Superior temporal gyrus (tissue), 1 donor: ENCODE data around the gene ZSCAN30.

Experiments
- DNase-seq: peaks from one replicate; pipeline ENCODE4 v3.0.0-alpha.2; 2016; ENCODE audit errors: extremely low spot score

The ZSCAN30 gene

DNA sequence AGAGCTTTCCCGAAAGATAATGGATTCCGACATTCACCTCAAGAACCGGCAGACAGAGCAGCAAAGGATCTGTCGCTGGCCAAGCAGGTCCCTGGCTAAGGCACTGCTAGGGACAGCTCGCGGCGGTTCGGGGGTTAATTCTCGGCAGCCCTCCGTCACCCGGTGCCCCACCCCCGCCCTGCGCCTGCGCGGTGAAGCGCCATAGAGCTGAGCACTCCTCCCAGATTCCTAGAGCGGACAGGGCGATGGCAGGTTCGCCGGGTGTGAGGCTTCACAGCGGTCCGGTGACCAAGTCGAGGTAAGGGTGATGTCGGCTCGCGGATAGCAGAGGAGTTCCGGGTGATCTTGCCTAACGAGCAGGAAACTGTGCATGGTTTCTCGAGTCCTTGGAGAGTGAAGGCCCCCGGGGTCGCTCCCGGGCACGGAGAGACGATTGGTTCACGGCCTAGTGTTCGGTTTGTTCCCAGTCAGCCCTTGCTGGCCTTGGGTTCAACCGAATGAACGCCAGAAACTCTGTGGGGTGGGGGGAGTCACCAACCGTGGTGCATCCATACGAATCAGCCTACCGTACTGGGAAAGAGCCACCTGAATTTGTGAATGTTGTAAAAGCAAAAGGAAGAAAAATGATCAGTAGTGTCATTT lies at the start of gene ZSCAN30:
ZSCAN30 (minus strand) TSS at position 136 of the 642 bp plus-strand sequence. CDS start 25,877 bp downstream, outside the sequence.
- peak; percentile 92 for DNase-seq

DNA sequence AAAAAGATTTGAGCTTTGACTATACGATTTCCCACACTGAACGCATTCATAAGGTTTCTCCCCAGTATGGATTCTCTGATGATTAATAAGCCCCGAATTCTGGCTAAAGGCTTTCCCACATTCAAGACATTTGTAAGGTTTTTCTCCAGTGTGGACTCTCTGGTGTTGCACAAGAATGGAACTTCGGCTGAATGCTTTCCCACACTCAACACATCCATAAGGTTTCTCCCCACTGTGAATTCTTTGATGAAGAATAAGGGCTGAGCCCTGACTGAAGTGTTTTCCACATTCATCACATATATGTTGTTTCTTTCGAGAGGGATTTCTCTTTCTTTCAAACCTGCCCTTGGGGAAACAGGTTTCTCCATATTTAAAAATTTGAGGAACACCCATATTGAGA lies 47.3 kb upstream of the ZSCAN30 start:
- no peak for DNase-seq

DNA sequence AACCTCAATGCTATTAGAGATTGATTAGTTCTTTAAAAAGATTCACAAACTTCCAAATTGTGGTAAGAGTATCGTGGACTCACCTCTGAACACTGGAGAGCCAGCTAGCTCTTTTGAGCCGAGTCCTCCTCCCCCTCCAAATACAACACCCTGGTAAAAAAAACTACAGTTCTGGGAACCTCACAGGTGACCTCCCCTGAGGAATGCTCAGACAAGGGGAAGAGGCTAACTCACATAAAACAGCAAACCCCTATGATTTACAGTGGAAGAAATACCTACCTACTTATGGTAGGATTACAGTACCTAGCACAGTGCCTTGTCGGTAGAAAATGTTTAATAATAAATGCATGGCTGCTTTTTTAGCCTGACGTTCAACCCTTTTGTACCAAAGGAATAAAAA lies 45.8 kb upstream of the ZSCAN30 start:
- DNase-seq = no peak

DNA sequence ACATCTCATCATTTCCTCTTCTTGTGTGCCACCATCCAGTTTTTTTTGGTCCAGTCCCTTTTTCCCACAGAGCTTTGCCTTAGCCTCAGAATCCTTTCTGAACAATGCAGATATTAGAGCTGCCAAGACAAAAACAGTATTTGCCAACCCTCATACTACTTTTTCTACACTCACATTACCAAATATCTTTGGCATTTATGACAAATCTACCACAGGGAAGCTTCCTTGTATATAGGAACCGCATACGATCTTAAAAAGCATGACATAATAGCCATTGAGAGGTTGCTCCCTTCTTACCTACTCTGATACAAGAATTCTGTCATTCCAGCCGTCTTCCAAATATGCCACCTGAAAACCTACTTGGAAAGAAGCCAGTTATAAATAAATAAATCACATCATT lies 44.8 kb upstream of the ZSCAN30 start:
- DNase-seq = no peak

DNA sequence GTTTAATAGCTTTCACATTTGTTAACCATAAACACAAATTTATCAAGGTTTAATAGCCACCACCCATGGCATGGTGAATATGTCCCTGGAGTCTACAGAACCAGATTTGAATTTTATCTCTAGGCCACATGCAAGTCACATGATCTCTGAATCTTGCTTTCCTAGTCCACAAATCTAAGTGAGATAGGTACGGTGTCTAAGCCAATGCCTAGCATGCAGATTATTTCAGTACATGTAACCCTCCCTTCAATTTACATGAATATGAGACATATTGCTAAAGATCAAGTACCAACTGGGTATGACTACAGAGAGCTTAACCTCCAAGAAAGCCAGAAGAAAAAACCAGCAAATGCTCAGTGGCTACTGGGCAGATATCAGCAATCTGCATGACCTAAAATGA lies 44.2 kb upstream of the ZSCAN30 start:
- DNase-seq = no peak

DNA sequence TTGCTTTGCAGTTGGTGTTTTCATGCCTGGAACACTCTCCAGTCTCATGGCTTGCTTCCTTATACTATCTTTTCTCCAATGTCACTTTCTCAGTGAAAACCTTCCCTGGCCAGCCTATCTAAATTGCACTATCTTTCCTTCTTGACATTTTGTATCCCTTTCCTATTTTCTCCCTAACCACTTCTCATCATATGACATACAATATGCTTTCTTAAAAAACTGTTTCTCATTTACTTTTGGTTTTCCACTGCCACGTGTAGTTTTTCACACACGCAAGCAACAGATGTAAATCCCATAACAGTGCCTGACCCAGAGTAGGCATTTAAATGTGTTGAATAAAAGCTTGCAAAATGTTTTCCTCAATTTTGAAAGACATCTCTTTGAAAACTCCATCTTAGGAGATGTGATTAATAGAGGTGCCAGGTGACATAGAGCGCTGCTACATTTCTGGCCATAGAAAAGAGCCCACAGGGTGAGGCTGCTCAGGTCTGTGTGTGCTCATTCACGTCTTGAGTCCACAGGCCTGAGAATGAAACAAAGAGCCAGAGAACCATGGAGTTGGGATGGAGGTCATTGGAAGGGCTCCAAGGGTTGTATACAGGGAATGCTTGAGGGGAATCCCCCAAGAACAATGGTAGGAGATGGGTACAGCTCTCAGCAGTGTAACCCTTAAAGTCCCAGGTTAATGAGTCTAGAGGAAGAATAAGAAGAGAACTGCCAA lies 41.5 kb upstream of the ZSCAN30 start:
- DNase-seq = no peak

DNA sequence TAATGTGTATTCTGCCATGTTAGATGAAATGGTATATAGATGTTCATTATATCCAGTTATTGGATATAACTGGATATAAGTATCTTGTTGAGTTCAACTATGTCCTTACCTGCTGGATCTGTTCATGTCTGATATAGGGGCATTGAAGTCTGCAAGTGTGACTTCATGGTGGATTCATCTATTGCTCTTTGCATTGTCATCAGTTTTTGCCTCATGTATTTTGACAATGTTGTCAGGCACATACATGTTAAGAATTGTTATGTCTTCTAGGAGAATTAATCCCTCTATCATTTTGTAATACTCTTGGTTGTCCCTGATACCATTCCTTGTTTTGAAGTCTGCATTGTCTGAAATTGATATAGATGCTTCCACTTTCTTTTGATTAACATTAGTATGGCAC lies 38.8 kb upstream of the ZSCAN30 start:
- no peak for DNase-seq

DNA sequence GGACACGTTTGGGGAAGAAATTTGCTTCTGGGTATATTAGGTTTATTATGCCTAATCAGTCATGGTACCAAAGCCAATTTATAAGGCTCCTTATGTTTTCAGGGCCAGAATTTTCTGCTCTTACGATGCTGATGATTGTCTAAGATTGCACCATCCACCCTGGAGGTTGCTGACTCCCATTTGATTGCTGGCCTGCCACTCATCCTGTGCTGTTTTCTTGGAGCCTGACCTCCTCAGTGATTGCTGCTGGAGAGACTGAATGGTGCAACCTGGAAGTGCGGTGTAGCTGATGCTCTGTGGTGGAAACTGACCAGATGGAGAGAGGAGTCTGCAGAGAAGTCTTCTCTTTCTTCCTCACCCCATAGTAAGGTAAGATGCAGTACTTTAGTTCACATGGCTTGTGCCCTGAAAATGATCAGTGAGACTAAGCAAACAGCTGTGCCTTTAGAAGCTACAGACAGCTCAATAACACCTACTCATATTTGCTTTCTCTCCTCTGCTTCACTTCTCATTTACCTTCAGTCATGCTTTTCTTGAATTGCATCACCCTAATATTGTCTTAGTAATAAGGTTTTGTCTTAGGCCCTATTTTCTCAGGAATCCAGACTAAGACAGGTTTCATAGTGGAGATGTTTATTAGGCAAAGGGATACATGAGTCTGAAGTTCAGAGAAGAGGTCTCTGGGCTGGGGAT lies 36.8 kb upstream of the ZSCAN30 start:
- no peak for DNase-seq

DNA sequence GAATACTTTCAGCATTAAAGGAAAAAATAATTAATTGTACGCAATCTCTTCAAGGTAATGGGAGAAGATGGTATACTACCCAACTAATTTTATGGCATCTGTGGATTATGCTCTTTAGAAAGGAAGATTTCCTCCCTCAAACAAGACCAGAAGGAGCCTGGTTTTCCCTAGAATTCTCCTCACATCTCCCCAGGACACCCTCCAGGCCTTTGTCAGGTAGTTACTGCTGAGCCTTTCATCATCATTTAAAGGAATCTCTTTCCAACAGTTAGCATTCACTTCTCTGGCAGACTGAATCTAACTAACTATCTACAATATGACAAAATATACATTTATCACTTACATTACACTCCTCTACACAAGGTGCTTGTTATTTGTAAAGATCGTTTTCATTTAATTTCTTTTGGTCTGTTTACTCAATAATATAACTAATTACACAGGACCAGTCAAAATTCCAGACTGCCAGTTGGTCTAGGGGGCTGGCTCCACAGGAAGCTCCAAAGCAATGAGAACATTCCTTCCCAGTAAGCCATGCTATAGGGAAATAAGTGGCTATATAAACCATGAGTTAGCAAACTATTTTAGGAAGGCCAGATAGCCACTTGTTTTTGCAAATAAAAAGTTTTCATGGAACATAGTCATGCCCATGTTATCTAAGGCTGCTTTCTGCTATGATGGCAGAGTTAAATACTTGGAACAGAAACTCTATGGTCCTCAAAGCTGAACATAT lies 35.1 kb upstream of the ZSCAN30 start:
- no peak for DNase-seq

DNA sequence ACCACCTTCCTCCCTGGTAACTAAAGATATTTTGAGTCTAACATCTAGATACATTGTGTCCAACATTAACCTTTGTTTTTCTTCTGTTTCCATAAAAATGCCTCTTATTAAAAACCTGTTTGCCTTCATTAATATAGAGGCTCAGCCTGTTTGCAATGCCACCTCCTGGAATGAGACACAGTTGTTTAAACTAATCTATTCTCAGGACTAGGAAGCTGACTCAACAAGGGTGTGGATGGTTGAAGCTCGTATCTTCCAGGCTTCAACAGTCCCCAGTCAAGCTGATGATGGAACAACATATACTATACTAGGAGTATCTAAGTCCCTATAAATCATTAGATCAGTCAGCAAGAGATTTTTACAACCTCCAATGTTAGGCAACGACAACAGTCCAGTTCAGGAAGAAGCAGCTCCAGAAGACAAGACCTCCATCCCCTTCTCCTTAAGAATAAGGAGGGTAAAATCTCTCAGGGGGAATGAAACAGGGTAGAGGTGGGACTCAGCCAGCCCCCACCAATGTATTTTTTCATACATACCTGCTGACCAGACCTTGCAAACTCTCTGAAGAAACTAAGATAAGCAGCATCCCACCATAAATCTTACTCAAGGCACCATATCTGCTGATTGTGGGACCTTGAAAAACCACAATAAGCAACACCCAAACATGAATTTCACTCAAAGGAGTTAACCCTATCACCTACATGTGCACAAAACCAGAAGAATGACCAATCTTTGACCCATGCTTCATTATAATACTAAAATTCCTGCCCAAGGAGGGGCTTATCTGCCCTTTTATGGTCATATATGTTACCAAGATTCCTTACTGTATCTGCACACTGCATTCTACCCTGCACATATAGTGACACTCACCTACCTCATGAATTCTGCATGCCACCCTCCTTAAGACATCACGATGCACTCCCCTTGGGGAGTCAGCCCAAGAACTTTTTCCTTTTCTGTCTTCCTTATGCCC lies 32.7 kb upstream of the ZSCAN30 start:
- peak; percentile 12 for DNase-seq

DNA sequence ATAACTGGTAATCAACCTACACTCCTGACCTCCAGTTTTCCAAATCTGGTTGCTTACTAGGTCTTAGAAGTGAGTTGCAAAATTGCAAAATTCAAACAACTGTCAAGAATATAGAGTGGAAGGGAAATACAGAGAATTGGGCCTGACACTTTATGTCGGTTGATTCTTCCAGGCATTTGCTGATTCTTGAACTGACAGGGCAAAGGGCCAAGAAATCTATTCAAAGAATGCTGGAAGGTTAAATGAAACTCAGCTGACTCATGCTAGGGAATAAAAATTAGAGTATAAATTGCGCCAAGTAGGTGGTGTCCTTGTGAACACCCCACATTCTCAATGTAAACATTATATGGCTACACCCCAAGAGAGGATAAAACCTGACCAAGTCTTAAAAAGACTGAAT lies 21.5 kb upstream of the ZSCAN30 start:
- DNase-seq = no peak

DNA sequence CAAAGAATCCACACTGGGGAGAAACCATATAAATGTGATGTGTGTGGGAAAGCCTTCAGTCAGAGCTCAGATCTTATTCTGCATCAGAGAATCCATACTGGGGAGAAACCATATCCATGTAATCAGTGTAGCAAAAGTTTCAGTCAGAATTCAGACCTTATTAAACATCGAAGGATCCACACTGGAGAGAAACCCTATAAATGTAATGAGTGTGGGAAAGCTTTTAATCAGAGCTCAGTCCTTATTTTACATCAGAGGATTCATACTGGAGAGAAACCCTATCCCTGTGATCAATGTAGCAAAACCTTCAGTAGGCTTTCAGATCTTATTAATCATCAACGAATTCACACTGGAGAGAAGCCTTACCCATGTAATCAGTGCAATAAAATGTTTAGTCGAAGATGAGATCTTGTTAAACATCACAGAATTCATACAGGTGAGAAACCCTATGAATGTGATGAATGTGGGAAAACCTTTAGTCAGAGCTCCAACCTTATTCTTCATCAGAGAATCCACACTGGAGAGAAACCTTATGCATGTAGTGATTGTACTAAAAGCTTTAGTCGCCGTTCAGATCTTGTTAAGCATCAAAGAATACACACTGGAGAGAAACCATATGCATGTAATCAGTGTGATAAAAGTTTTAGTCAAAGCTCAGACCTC lies 16.7 kb upstream of the ZSCAN30 start:
- DNase-seq = no peak

DNA sequence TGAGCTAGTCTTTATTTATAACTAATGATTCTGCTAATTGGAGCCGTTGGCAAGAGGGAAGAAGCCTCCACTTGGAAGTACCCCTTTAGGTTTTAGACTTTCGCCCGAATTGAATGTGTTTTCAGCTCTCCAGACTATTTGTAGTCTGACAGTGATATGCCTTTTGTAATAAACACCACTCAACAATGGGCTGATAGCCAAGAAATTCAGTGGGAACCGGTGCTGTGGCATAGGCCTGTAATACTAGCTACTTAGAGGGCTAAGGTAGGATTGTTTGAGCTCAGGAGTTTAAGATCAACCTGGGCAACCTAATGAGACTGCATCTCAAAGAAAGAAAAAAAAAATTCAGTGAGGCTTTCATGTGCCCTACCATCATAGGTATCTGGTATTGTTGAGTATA lies 13.6 kb upstream of the ZSCAN30 start:
- no peak for DNase-seq

DNA sequence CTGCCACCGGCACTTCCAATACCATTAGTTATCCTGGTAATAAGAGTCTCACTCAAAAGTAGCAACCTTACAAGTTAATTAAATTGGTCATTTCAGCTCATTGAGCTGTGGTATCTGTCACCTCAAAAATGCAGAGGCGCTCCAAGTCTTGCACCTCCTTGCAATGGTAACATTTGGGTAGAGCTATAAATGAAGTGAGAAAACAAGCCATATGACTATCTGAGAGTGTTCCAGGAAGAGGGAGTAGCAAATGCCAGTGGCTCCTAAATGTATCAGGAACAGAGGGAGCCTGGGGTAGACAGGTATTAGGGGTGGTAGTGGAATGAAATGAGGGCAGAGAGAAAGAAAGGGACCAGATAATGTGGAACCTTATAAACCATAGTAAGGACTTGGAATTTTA lies 6.0 kb upstream of the ZSCAN30 start:
- peak; percentile 48 for DNase-seq

DNA sequence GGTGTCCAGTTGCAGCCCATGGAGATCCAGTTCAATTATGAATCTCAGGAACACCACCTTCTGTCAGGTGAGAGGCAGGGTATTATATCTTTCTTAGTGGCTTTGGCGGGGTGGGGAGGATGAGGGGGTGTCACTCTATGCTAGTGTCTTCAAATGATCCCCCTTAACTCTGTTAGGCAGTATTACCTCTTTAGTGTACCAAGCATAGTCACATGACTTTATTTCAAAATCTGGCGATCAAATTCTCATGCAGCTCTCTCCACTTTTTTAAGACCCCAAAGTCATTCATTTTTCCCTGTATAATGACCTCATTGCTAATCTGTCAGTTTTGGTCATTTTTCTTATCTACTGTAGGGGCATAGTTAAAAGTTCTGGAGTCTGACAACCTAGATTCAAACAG lies 1.1 kb upstream of the ZSCAN30 start:
- DNase-seq = no peak

DNA sequence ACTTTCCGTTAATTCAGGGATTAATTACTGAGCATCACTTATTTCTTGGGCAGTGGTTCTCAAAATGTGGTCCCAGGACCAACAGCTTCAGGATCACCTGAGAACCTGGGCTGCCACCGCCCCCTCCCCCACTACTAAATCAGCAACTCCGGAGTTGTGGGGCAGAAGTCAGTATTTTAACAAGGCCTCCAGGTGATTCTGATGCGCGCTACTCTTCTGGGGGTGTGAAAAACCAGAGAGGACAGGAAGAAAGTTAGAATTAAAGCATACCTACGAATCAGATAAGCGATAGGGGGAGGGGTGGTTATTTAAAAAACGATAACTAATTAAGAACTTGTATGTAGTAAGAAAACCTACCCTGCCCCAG lies 319 bp downstream of the ZSCAN30 start:
- no peak for DNase-seq

DNA sequence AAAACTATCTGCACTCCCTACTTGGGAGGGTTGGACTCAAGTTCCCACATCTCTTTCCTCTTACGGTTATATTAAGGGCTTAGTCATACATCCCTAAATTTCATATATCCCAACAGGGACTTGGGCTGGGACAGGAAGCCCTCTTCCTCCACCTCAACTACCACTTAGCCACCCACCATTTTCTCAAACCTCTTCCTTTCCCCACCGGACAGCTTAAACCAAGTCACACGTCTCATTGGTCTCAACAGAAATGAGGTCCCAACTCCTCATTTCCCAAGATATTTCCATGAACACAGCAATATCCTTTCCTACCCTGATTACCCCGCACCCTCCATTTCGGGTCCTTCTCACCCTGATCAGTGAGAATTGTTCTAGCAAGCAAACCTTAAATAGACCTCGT lies 736 bp downstream of the ZSCAN30 start:
- no peak for DNase-seq

DNA sequence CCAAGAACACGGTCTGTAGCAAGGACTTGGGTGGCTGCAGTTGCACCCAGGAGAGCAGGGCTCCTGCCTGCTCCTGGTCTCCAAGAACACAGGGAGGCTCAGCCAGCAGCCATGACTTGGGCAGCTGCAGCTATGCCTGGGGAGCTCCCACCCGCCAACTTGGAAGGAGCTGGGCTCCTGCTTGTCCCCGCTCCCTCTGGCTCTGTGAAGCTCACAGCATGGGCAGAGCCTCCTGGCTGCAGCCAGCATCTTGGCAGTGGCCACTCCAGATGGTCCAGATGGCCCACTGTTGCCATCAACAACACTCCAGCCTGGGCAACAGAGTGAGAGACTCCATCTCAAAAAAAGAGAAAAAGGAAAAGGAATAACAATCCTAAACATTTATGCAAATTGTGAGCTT lies 5.2 kb downstream of the ZSCAN30 start:
- DNase-seq = no peak

DNA sequence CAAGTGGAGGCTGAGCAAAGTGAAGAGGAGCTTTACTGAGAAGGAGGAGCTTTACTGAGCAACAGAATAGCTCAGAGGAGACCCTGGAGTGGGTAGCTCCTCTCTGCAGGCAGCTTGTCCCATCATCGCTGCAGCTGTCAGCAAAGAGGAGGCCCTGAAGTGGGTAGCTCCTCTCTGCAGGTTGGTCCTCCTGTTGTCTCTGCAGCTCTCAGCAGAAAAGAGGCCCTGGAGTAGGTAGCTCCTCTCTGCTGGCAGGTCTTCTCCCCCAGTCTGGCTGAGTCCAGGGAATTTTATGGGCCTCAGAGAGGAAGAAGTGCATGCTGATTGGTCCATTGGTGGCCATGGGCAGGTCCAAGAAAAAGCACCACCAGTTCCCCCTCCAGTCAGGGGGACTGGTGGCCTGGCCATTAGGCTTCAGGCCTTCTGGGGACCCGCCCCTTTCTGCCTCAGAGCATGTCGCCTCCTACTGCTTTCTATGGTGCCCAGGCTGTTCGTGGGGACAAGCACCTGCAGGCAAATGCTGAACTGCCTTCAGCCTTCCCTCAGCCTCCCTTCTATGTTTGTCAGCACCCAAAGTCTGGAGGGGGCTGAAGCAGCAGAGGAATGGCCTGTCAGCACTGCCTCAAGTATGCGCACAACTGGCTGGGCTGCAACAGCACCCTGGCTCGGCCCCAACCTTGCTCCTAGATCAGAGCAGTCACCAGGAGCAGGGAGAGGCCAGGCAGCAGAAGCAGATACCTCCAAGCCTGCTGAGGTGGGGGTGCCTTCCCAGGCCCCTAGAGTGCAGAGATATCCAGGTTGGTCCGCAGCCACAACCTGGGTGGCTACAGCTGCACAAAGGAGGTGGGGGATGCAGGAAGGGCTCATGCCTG lies 5.9 kb downstream of the ZSCAN30 start:
- DNase-seq = no peak

DNA sequence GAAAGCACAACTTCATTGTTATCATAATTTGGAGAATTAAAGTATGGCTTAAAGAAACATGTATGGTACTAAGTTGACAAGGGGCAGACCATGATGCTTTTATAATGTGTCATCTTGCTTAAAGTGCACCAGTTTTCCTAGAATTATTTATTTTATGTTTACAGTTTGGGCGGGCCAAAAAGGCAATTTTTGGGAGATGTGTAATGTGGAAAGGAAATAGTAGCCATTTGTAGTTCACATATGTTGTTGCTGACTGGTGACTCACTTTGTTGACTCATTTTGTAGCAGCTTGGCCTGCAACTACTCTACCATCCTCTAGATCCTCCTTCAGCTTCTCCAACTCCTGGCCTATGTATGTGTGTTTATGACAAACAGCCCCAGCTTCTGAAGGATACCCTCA lies 7.7 kb downstream of the ZSCAN30 start:
- DNase-seq = no peak
